IMR-90 (cell line): ENCODE results near the gene GPRIN3. TPM values are rescaled to one million over a fixed set of nuclear protein-coding genes. Genes with fewer than 3 reads are reported as not detected.

Experiments
- ATAC-seq: fragments of 200-7000 bp; cut with Tn5 transposase; 2 replicates; pipeline ENCODE4 v1.9.1; 2020; ENCODE audit warnings: low read depth, mild to moderate bottlenecking, moderate library complexity
- BruUV-seq: library from RNA; stranded (reverse); fragments of 400-500 nt; replicated peaks from 2 replicates; lab custom pipeline; 2021; lab: Mats Ljungman, UMichigan
- CTCF ChIA-PET: fragments of 300-600 bp; formaldehyde crosslinking; extraction: SDS; loops from one replicate; lab custom pipeline; 2021; ENCODE audit warnings: antibody characterized with exemption; lab: Yijun Ruan, JAX
- POLR2A ChIA-PET: fragments of 300-600 bp; sonication (Branson Sonifier 250); formaldehyde crosslinking; loops from one replicate; lab custom pipeline; 2022; ENCODE audit warnings: antibody characterized with exemption; ENCODE audit not compliant: unreplicated experiment; lab: Charles Lee
- DNase-seq: peaks from one replicate; pipeline ENCODE4 v3.0.0; 2013
- H2AFZ ChIP-seq: replicated peaks from 2 replicates; pipeline ENCODE3; 2013; ENCODE audit warnings: low read length, mild to moderate bottlenecking; ENCODE audit not compliant: poor library complexity
- H2AK5ac ChIP-seq: 2 replicates; pipeline ENCODE4 v1.6.1; 2013; ENCODE audit warnings: low read depth, low read length, inconsistent platforms
- H2AK9ac ChIP-seq: replicated peaks from 2 replicates; pipeline ENCODE3; 2013; ENCODE audit warnings: mild to moderate bottlenecking, low read depth, low read length, moderate library complexity; ENCODE audit not compliant: poor library complexity
- H2BK120ac ChIP-seq: 2 replicates; pipeline ENCODE4 v1.6.1; 2013; ENCODE audit warnings: low read depth, low read length, inconsistent platforms
- H2BK15ac ChIP-seq: 3 replicates; pipeline ENCODE4 v1.6.1; 2013; ENCODE audit warnings: low read depth, low read length, inconsistent platforms
- H2BK20ac ChIP-seq: 2 replicates; pipeline ENCODE4 v1.6.1; 2013; ENCODE audit warnings: low read depth, mild to moderate bottlenecking, inconsistent platforms, low read length, moderate library complexity
- H2BK5ac ChIP-seq: 2 replicates; pipeline ENCODE4 v1.6.1; 2013; ENCODE audit warnings: mild to moderate bottlenecking, low read depth, low read length, inconsistent platforms; ENCODE audit not compliant: poor library complexity, severe bottlenecking
- H3K14ac ChIP-seq: replicated peaks from 2 replicates; pipeline ENCODE4 v1.6.1; 2013; ENCODE audit warnings: low read depth, low read length, inconsistent platforms
- H3K18ac ChIP-seq: 2 replicates; pipeline ENCODE4 v1.6.1; 2013; ENCODE audit warnings: low read depth, low read length, control low read depth
- H3K23ac ChIP-seq: 2 replicates; pipeline ENCODE4 v1.6.1; 2013; ENCODE audit warnings: low read depth, low read length, inconsistent platforms
- H3K27ac ChIP-seq: 2 replicates; pipeline ENCODE4 v1.5.1; 2013; ENCODE audit warnings: mild to moderate bottlenecking, control low read depth, low read length; ENCODE audit not compliant: insufficient read depth
- H3K27me3 ChIP-seq: 2 replicates; pipeline ENCODE4 v1.6.1; 2013; ENCODE audit warnings: low read length; ENCODE audit not compliant: control insufficient read depth, insufficient read depth
- H3K36me3 ChIP-seq: 2 replicates; pipeline ENCODE4 v1.6.1; 2013; ENCODE audit warnings: low read length, mixed read lengths; ENCODE audit not compliant: control insufficient read depth, insufficient read depth
- H3K4ac ChIP-seq: 2 replicates; pipeline ENCODE4 v1.6.1; 2013; ENCODE audit warnings: low read depth, low read length, inconsistent platforms
- H3K4me1 ChIP-seq: 2 replicates; pipeline ENCODE4 v1.6.1; 2013; ENCODE audit warnings: low read length, mixed read lengths; ENCODE audit not compliant: control insufficient read depth, insufficient read depth
- H3K4me2 ChIP-seq: 2 replicates; pipeline ENCODE4 v1.6.1; 2013; ENCODE audit warnings: low read depth, mild to moderate bottlenecking, control low read depth, low read length, moderate library complexity
- H3K4me3 ChIP-seq: 2 replicates; pipeline ENCODE4 v1.5.1; 2013; ENCODE audit warnings: low read depth, mild to moderate bottlenecking, control low read depth, low read length, moderate library complexity; ENCODE audit not compliant: insufficient read depth
- H3K56ac ChIP-seq: 2 replicates; pipeline ENCODE4 v1.6.1; 2013; ENCODE audit warnings: low read length, inconsistent platforms; ENCODE audit not compliant: insufficient read depth; ENCODE audit errors: extremely low read depth
- H3K79me1 ChIP-seq, 2 experiments: 2 replicates each; pipeline ENCODE4 v1.6.1; 2013; ENCODE audit warnings: low read length in 2 of 2, inconsistent platforms in 1 of 2, low read depth in 1 of 2
- H3K9ac ChIP-seq: 2 replicates; pipeline ENCODE4 v1.6.1; 2013; ENCODE audit warnings: low read depth, low read length, control low read depth
- H3K9me1 ChIP-seq: 2 replicates; pipeline ENCODE4 v1.6.1; 2013; ENCODE audit warnings: low read length, inconsistent platforms; ENCODE audit not compliant: insufficient read depth
- H3K9me3 ChIP-seq: 2 replicates; pipeline ENCODE4 v1.6.1; 2013; ENCODE audit warnings: low read length; ENCODE audit not compliant: control insufficient read depth, insufficient read depth
- H4K20me1 ChIP-seq: 2 replicates; pipeline ENCODE4 v1.6.1; 2013; ENCODE audit warnings: low read length, inconsistent platforms; ENCODE audit not compliant: insufficient read depth
- H4K5ac ChIP-seq: 2 replicates; pipeline ENCODE4 v1.6.1; 2013; ENCODE audit warnings: mild to moderate bottlenecking, low read depth, low read length, control low read depth
- H4K8ac ChIP-seq, 2 experiments: 2 replicates each; pipeline ENCODE4 v1.6.1; 2013; ENCODE audit warnings: low read depth in 2 of 2, low read length in 2 of 2, control low read depth in 1 of 2, inconsistent platforms in 1 of 2
- H4K91ac ChIP-seq: 2 replicates; pipeline ENCODE4 v1.6.1; 2013; ENCODE audit warnings: low read depth, low read length, inconsistent platforms; ENCODE audit not compliant: insufficient read depth
- BHLHE40 ChIP-seq: fragments of 150-350 bp; IDR thresholded peaks from 2 replicates; pipeline ENCODE4 v1.6.1; 2016; ENCODE audit warnings: mild to moderate bottlenecking, low read depth, low read length
- CEBPB ChIP-seq: IDR thresholded peaks from 2 replicates; pipeline ENCODE4 v1.6.1; 2012; ENCODE audit warnings: low read depth, low read length, improper control_type of control experiment
- CTCF ChIP-seq: conservative IDR thresholded peaks from 2 replicates; pipeline ENCODE4 v1.5.1; 2012; ENCODE audit warnings: mild to moderate bottlenecking, low read depth, low read length, improper control_type of control experiment
- MAFK ChIP-seq: IDR thresholded peaks from 2 replicates; pipeline ENCODE4 v1.6.1; 2012; ENCODE audit warnings: low read depth, low read length, improper control_type of control experiment
- MAZ ChIP-seq: IDR thresholded peaks from 2 replicates; pipeline ENCODE4 v1.6.1; 2012; ENCODE audit warnings: low read depth, mild to moderate bottlenecking, low read length, improper control_type of control experiment, moderate library complexity, borderline replicate concordance
- MXI1 ChIP-seq: IDR thresholded peaks from 2 replicates; pipeline ENCODE4 v1.6.1; 2012; ENCODE audit warnings: low read depth, mild to moderate bottlenecking, low read length, moderate library complexity, borderline replicate concordance
- POLR2A ChIP-seq: IDR thresholded peaks from 2 replicates; pipeline ENCODE4 v1.6.1; 2012; ENCODE audit warnings: mild to moderate bottlenecking, low read depth, low read length
- WGBS, 2 experiments: methylation state at CpG; one replicate each; pipeline versions ENCODE4 v1.1.5 to v1.1.7; 2013; ENCODE audit warnings: missing lambda C conversion rate in 2 of 2; ENCODE audit not compliant: insufficient read length in 1 of 2; ENCODE audit errors: extremely low coverage in 2 of 2; 5-methylcytosine and 5-hydroxymethylcytosine counted together
- dilution Hi-C: fragments of 300-500 bp; cut with HindIII; formaldehyde crosslinking; loops from one replicate; pipeline ENCODE4 v1.14.3; 2018; ENCODE audit warnings: low sequenced_read_pairs; ENCODE audit not compliant: unreplicated experiment
- in situ Hi-C: fragments of 300-500 bp; cut with MboI; formaldehyde crosslinking; loops from 3 replicates; pipeline ENCODE4 v1.14.3; 2019; ENCODE audit warnings: low sequenced_read_pairs, inconsistent platforms, mixed read lengths
- intact Hi-C: fragments of 100-400 bp; cut with micrococcal nuclease; formaldehyde crosslinking; loops from 2 replicates; pipeline ENCODE4 v1.10.0; 2022
- polyA plus RNA-seq, 3 experiments: library from polyadenylated mRNA; depleted of rRNA; stranded (reverse); fragments of >200 nt; gene quantifications; 2 replicates each; pipeline ENCODE4 v1.2.3, GENCODE V29; 2012; ENCODE audit warnings: low replicate concordance in 1 of 3
- total RNA-seq: library from RNA; depleted of rRNA; stranded (reverse); fragments of >200 nt; gene quantifications from 2 replicates; pipeline ENCODE4 v1.2.3, GENCODE V29; 2012

The GPRIN3 gene
- total and polyA plus RNA-seq, 2 of the 4 experiments (the other 2 are of a cell fraction), result under 0.01 TPM; not detected in 1

GRCh38 chr4:89242216-89242615, 65.4 kb downstream of the GPRIN3 start:
- no peak overlapping the region for H3K18ac ChIP-seq
- CTCF ChIA-PET, result interaction anchor here (2.2 kb wide), 1 partner anchor 16 kb away, joined by 10 read pairs; no protein-coding TSS in a partner anchor

More at GRCh38 chr4:89242216-89242615, 65.4 kb downstream of the GPRIN3 start:
- Histone ChIP-seq H3K4ac (no peak overlapping the region), H3K9me3 (no peaks in the 10 kb centered on the region), H2AFZ (no peak overlapping the region), H3K36me3 (no peaks in the 10 kb centered on the region), H3K27me3 (peaks cover 2% of the 10 kb centered on the region; the same call in 1 of the 2 replicates), H3K14ac (no peak overlapping the region), H3K27ac (no peak overlapping the region), H3K9ac (no peak overlapping the region), H4K91ac (no peak overlapping the region), H2BK5ac (no peak overlapping the region), H3K23ac (no peak overlapping the region), H3K9me1 (no peaks in the 10 kb centered on the region), H4K5ac (no peak overlapping the region), H3K4me2 (no peak overlapping the region), H3K4me3 (no peak overlapping the region), H3K79me1 (no peaks in the 10 kb centered on the region), H2AK5ac (no peak overlapping the region), H2AK9ac (no peak overlapping the region), H2BK120ac (no peak overlapping the region), H3K4me1 (no peaks in the 10 kb centered on the region), H4K20me1 (no peaks in the 10 kb centered on the region), H3K56ac (no peak overlapping the region), H4K8ac (no peak overlapping the region), H2BK20ac (no peak overlapping the region), H2BK15ac (no peak overlapping the region)
- BruUV-seq, result no TSS peak
- intact Hi-C loops (no loop called here), in situ Hi-C loops (loop anchor here (25.0 kb wide), 1 partner anchor 670 kb away; no protein-coding TSS in a partner anchor), dilution Hi-C loops (no loop called here)
- WGBS, 2 experiments, result 20% methylated on average over 1 of the region's 2 CpGs; no CpG with 5 or more reads in 1 of the 2 experiments
- DNase-seq (no peak), ATAC-seq (no peak)
- POLR2A ChIA-PET, result no interaction called here
- TF ChIP-seq CTCF, result no peak
- TF ChIP-seq MAFK, result no peak
- TF ChIP-seq MXI1, result no peak
- no peak for TF ChIP-seq POLR2A
- TF ChIP-seq BHLHE40, result no peak
- TF ChIP-seq CEBPB, result no peak
- no peak for TF ChIP-seq MAZ
